HEK293 (cell line): Measurements from ENCODE around the gene SRRM1.
"Not testable (repeated sequence)": the region's sequence is repeated elsewhere in the genome, so short reads cannot be mapped to it uniquely, and the experiment has no call there.

Experiments
- HOXA7 ChIP-seq: sonication (generic); formaldehyde crosslinking; IDR thresholded peaks from 2 replicates; pipeline ENCODE4 v1.8.1; 2022; ENCODE audit warnings: missing genetic modification reagents, borderline replicate concordance
- YY1 ChIP-seq: fragments of 450-650 bp; formaldehyde crosslinking; IDR thresholded peaks from 2 replicates; pipeline ENCODE4 v1.5.1; 2018; ENCODE audit warnings: missing biosample characterization, missing genetic modification characterization
- ZNF585B ChIP-seq: fragments of 450-650 bp; formaldehyde crosslinking; IDR thresholded peaks from 2 replicates; pipeline ENCODE4 v1.5.1; 2016; ENCODE audit warnings: missing biosample characterization, missing genetic modification characterization

- not testable (repeated sequence) for TF ChIP-seq HOXA7; YY1 (tag by site-specific recombination); ZNF585B (tag by site-specific recombination)
These were observed 29.6 kb downstream of the SRRM1 start for GRCh38 chr1:24672686-24673085.
